GM21390 (cell line): ENCODE measurements around the gene STRIP2.
"Not testable (repeated sequence)": the region's sequence is repeated elsewhere in the genome, so short reads cannot be mapped to it uniquely, and the experiment has no call there.

Source experiments
- ATAC-seq: cut with Tn5 transposase; IDR thresholded peaks from one replicate; pipeline ENCODE4 v1.9.1; 2021; ENCODE audit not compliant: unreplicated experiment

Gene STRIP2

DNA sequence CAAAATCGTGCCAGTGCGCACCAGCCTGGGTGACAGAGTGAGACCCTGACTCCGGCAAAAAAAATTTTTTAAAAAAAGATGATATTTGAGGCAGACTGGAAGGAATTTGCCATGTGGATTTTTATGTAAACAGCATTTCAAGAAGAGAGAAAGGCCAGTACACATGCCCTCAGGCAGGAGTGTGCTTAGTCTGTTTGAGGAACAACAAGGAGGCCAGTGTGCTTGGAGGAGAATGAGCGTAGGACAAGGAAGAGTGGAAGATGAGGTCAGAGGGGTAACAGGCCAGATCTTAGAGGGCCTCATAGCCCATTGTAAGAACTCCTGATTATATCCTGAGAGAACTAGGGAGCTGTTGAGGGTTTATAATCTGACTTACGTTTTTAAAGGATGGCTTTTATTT lies 17.2 kb upstream of the STRIP2 start:
- ATAC-seq: no peak

DNA sequence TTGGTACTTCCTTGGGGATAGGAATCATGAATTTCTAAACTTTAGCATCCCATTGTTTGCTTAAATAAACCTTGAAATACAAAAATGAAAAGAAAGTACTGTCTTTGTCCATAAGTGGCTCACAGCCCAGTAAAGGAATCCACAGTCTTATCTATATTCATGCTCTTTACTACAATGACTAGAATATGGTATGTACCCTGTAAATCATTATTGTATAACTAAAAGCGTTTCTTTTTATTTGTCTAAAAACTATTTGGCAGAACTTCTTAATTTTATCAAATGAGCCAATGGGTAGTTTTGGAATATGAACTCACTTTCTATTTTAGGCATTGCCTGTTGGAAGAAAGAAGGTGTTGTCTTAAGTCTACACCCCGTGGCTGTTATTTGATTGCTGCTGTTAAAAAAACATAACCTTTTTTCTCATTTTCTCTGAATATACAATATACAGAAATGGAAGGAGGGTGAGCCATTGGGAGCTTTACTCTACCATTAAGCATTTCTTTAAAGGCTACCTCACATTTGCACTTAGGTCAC lies 12.4 kb upstream of the STRIP2 start:
- ATAC-seq: no peak

- no peak for ATAC-seq
Measured at GRCh38 chr7:129422727-129423126, 11.5 kb upstream of the STRIP2 start.

GRCh38 chr7:129423700-129424410 lies 10.4 kb upstream of the STRIP2 start:
- ATAC-seq: no peak

DNA sequence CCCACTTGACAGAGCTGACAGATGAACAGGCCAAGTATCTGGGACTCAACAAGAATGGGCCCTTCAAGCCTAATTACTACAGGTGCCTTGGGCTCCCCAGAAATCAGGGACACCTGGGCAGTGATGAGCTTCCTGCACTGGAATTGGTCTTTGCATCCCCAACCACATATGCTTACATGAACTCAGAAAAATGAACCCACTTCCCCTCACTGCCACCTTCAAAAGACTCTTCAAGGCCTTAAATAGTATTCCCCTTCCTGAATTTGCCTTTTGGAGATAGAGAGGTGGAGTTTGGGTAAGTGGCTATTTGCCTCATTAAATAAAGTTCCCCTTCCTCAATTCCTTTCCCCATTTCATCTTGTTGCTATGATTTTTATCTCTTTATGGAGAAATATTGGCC lies 7.8 kb upstream of the STRIP2 start:
- no peak for ATAC-seq

- ATAC-seq: no peak
Measured at GRCh38 chr7:129427526-129428045, 6.6 kb upstream of the STRIP2 start.

DNA sequence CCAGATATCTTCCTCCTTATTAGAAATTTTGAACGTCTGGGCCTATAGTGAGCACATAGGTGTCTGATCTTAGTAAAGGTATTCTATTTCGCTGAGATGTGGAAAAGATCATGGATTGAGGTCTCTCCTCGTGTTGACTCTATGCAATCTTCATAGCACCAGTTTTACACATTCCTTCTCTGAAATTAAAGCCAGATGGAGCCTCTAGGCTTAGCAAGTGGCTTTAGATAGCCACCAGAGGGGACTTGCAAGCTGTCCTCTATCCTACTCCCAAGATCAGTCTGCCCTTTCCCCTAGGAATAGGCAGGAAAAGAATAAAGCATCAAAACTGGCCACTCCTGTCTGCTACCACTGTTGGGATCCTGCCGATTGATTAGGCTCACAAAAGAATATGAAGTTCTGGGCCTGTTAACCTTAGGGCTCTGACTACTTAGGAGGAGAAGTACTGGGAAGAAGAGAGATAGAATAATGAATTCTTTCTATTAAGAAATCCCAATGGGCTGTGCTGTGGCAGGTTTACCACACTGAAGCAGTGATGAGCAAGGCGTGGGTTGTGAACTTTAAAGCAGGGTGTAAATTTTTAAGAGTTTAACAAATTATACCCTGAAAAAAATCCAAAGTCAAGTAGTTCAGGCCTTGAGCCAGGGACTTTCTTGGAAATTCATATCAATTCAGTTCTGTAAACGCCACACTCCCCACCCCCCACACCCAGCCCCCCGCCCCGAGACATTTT lies 2.2 kb upstream of the STRIP2 start:
- no peak for ATAC-seq

DNA sequence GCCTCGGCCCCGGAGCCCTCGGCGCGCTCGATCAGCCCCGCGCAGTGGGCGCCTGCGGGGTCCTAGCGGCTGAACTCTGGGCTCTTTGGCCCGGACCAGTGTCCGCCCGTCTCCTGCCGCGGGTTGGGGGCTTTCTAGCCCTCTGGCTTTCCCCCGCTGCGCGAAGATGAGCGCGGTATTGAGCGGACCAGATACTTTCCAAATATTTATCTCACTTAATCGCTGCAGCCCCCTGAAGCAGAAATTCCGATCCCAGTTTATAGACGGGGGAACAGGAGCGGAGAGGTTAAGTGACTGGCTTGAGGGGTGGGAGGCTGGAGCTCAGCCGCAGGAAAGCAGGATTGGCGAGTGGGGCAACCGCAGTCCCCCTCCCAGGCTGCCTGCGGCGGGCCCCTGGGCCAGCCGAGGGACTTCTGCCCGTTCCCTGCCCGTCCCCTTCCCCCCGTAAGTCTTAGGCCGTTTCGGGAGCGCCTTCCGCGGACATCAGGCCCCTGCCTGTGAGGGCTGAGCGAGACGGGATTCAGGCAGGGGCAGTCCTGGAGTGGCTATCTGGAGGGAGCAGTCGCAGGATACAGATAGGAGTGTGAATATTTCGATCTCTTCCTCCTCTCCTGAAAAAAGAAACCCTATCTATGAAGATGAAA lies 565 bp downstream of the STRIP2 start:
- no peak for ATAC-seq

GRCh38 chr7:129435414-129435829 lies 1.2 kb downstream of the STRIP2 start:
- no peak for ATAC-seq

- no peak for ATAC-seq
Measured at GRCh38 chr7:129436335-129436923, 2.2 kb downstream of the STRIP2 start.

DNA sequence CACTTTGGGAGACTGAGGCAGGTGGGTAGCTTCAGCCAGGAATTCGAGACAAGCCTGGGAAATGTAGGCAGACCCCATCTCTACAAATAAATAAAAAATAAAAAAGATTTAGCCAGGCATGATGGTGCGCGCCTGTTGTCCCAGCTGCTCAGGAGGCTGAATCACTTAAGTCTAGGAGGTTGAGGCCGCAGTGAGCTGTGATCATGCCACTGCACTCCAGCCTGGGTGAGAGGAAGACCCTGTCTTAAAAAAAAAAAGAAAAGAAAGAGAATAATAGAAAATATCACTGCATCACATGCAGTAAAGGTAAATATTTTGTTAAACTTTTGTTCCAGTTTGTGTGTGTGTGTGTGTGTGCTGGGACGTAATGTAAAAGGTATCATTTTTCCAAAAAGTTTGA lies 3.0 kb downstream of the STRIP2 start:
- no peak for ATAC-seq

GRCh38 chr7:129438281-129438838 lies 4.1 kb downstream of the STRIP2 start:
- ATAC-seq: no peak

DNA sequence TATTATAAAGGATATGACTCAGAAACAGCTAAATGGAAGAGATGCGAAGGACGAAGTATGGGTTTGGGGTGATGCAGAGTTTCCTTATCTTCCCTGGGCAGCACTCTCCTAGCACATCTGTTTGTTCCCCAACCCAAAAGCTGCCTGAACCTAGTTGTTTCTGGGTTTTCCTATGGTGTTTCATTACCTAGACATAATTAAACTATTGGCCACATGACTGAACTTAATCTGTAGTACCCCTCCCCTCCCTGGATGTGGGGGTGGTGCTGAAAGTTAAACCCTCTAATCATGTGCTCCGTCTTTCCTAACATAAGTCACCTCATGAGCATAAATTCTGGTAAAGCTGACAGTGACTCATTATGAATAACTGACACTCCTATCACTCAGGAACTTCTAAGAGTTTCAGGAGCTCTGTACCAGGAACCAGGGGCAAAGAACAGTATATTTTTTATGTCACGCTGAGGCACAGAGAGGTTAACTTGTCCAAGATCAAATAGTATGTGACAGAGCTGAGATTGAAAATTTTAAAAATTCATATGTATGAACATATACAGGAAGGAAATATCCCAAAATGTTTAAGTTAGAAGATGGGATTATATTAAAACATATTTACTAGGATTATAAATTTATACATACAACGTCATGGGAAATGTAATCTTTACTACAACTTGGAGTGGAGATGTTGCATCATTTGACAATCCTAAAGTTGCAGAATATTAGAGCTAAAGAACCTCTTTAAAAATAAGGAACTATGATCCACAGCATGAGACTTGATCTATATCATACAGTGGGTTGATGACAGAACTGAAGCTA lies 4.8 kb downstream of the STRIP2 start:
- ATAC-seq: no peak

DNA sequence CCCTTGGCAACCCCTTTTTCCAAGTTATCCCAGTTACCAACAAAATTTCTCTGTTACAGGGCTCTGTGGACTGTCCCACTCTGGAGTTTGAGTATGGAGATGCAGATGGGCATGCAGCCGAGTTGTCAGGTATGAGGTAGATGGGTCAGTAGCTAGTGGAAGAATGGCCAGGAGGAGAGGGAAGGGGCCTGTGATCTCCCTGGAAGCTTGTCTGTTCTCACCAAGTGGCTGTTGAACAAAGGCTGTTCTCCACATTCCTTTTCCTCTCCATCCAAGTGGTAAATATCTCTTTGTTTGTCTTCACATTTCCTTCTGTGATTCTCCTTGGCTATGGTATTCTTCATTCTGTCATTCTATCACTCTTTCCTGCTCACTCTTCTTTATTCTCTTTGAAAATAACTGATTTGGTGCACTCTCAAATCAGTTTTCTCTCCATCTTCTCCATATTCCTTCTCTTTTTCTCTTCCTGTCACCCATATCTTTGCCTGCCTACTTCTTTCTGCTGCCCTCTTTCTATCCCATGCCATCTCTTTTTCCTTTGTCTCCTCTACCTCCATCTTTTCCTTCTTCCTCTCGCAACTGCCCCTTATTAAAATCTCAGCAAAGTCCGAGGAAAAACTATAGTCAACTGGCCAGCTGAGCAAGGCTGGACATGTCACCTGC lies 5.9 kb downstream of the STRIP2 start:
- ATAC-seq: no peak

DNA sequence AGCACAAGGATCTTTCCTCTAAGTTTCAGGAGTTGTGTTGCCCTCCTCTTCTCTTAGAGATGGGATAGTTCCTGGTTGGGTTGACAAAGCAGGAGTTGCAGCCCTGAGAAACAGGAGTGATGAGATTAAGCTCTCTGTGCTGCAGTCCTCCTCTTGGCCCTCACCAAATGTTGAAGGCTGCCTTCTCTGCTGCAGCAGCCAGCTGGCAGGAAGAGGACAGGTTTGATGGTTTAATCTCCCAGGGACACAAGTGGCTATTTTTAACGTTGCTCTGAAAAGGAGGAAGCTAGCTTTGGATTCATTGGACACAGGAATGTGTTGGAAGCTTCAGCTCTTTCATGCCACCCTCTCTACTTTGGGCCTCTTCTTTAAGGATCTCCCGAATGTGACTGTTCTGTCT lies 9.4 kb downstream of the STRIP2 start:
- ATAC-seq: no peak

GRCh38 chr7:129444776-129445175 lies 10.5 kb downstream of the STRIP2 start:
- ATAC-seq: not testable (repeated sequence)

- not testable (repeated sequence) for ATAC-seq
Measured at GRCh38 chr7:129446925-129447324, 12.7 kb downstream of the STRIP2 start.

GRCh38 chr7:129447445-129447844 lies 13.2 kb downstream of the STRIP2 start:
- not testable (repeated sequence) for ATAC-seq

DNA sequence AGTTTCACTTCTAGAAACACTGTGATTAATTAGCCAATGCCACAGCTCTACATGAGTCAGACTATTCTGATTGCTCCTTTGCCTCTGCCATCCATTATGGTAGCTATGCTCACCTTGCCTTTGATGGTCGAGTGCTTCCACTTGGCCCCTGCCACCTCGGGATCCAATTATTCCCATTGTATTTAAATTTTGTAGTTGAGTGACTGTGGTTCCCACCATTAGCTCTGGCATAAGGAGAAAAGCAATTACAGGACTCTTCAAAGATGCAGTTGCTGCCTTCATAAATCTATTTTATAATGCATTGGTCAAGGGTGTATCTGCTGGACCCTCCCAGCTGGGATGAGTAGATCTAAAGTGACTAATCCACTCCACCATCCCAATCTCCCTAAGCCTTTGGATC lies 14.4 kb downstream of the STRIP2 start:
- ATAC-seq: not testable (repeated sequence)

DNA sequence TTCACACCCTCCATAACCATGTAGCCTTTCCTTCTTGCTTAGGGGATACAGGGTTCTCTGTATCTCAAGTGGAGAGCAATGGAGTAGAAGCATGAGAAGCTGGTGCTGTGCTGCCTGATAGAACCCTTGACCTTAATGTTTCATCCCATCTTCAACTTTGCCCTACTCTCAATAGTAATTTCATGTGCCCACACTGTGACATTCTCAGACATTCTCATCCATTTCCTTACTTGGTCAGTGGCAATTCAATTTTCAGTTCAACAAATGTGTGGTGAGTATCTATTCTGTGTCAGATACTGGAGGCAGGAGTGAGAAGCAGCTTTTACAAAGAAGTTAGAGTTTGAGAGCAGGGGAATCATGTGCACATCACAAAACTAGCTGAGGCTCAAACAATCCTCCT lies 16.1 kb downstream of the STRIP2 start:
- no peak for ATAC-seq
